ENCODE results near the gene LSP1.

LSP1 gene

DNA sequence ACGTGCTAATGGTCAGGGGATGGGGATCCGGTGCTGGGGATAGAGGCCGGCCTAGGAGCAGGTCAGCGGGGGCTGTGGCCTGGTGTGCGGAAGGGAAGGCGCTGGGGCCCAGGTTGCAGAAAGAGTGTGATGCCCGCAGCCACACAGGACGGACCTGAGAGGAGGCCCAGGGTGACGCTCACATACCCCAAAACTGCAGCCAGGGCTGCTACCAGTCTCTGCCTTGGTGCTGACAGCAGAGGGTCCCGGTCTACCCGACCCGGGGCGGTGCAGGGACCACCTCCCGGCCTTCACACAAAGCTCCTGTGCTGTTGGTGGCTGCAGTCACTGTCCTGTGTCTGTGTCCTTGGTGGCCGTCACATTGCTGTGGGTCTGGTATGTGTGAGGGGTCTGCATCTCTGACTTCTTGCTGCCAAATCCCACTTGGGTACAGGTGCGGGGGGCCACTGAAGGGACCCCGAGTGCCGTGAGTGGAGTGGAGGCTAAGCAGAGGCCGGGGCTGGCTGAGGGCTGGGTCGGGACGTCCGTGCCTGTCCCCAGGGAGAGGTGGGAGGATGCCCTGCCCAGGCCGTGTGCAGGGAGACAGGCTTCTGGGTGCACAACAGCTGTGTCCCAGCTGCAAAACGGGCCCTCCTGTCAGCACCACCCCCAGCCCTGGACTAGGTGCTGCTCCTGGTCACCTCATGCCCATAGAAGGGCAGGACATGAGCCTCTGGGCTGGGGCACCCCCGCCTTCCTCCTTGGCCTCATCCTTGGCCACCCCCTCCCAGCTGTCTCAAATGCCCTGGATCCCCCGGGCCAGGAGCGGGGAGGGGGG is 1.5 kb downstream of the LSP1 start:
- Histone ChIP-seq H3K4me1 (ENCODE audit: control insufficient read depth, insufficient read depth, low read length) (no peaks in the 10 kb centered on the region), H3K27ac (ENCODE audit: low read depth, low read length) (no peak overlapping the region), H3K4me3 (ENCODE audit: low read depth, low read length) (no peak overlapping the region), H3K27me3 (ENCODE audit: control insufficient read depth, insufficient read depth, low read length) (no peaks in the 10 kb centered on the region), H3K36me3 (ENCODE audit: control insufficient read depth, insufficient read depth, low read length) (no peaks in the 10 kb centered on the region), H3K9ac (ENCODE audit: low read depth, low read length) (no peak overlapping the region), H3K9me3 (ENCODE audit: control insufficient read depth, insufficient read depth, low read length) (no peaks in the 10 kb centered on the region)

DNA sequence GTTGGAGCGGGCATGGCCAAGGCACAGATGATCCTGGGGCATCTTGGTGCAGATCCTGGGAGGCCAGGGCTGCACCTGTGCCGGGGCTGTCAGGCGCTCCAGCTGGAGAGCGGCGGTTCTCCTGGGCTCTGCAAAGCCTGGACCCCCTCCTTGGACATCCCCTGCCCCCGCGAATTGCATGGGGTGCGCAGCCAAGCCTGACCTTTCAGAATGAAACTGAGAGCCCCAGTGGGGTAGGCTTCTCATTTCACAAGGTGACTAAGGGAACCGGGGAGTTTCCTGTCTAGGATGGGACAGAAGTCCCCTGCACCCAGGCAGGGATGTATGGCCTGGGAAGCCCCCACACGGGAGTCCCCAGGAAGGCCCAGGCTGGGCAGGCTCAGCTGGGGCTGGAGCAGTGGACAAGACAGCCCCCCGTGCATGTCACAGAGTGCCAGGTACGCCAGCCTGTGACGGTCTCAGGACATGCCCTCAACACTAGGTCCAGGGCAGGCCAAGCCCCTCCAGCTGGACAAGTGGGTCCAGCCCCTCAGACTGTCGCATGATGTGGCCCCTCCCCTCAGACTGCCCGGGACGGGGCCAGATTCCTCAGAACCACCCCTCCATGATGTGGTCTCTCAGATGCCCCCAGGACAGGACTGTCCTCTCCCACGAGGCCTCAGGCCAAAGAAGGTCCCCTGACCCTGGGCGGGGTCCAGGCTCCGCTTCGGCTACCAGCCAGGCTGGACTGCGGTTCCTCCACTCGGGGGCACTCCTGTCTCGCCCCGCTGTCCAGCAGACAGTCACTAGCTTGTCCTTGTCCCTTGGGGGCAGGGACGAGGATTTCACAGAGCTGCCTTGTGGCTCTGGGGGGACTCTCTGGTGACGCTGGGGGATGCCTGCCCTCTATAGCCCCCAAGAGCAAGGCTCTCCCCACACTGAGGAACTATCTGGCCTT is 2.3 kb downstream of the LSP1 start:
- Histone ChIP-seq H3K4me3 (ENCODE audit: low read depth, low read length) (no peak overlapping the region), H3K4me1 (ENCODE audit: control insufficient read depth, insufficient read depth, low read length) (no peaks in the 10 kb centered on the region), H3K9me3 (ENCODE audit: control insufficient read depth, insufficient read depth, low read length) (no peaks in the 10 kb centered on the region), H3K9ac (ENCODE audit: low read depth, low read length) (no peak overlapping the region), H3K36me3 (ENCODE audit: control insufficient read depth, insufficient read depth, low read length) (no peaks in the 10 kb centered on the region), H3K27ac (ENCODE audit: low read depth, low read length) (no peak overlapping the region), H3K27me3 (ENCODE audit: control insufficient read depth, insufficient read depth, low read length) (no peaks in the 10 kb centered on the region)

DNA sequence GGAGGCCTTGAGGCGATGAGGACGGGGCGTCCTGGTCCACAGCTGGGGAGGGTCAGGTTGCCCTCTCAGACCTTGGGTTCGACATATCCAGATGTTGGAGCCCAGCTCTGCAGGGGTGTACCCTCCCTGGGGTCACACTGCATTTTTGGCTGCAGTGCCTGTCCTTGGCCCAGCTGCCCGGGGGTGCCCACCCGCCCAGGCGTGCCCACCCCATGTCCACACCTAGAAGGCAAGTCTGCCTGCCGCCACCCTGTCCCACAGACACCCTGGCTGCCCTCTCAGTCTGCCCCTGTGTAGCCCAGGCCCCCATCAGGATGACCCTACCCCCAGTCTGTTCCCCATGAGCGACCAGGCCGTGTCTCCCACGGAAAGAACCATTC is 3.0 kb downstream of the LSP1 start:
- H3K4me3 ChIP-seq (ENCODE audit: low read depth, low read length): no peak overlapping the region
- no peaks in the 10 kb centered on the region for H3K27me3 ChIP-seq (ENCODE audit: control insufficient read depth, insufficient read depth, low read length)
- no peaks in the 10 kb centered on the region for H3K9me3 ChIP-seq (ENCODE audit: control insufficient read depth, insufficient read depth, low read length)
- H3K27ac ChIP-seq (ENCODE audit: low read depth, low read length): no peak overlapping the region
- H3K4me1 ChIP-seq (ENCODE audit: control insufficient read depth, insufficient read depth, low read length): no peaks in the 10 kb centered on the region
- no peak overlapping the region for H3K9ac ChIP-seq (ENCODE audit: low read depth, low read length)
- H3K36me3 ChIP-seq (ENCODE audit: control insufficient read depth, insufficient read depth, low read length): no peaks in the 10 kb centered on the region

DNA sequence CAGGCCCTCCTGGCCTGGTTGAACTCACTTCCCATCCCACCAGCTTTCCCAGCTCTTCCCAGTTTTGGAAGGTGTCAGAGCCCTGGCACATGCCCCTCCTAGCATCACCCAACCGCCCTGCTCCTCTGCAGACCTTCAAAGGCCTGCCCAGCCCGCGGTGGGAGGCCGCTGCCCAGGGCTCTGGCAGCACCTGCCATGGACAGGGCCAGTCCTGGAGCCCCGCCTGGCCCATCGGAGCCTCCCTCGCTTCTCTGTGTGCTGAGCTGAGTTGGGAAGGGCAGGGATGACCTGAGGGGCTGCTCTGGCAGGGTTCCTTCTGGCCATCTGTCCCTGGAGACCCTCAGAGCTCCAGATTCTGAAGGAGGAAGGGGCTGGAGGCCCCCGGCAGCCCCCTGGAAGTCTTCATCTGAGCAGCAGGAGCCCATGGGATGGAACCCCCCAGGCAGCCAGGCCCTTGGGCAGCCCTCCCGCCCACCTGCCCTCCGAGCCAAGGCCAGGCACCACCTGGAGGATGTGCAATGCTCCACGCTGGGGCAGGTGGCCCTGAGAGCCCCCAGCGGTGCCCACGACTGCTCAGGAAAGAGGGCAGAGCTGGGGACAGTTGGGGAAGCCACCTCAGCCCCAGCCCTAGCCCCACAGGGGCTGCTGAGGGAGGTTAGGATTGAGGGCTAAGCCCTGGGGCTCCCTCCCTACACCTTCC is 3.6 kb downstream of the LSP1 start:
- Histone ChIP-seq H3K36me3 (ENCODE audit: control insufficient read depth, insufficient read depth, low read length) (no peaks in the 10 kb centered on the region), H3K4me1 (ENCODE audit: control insufficient read depth, insufficient read depth, low read length) (no peaks in the 10 kb centered on the region), H3K27ac (ENCODE audit: low read depth, low read length) (no peak overlapping the region), H3K4me3 (ENCODE audit: low read depth, low read length) (no peak overlapping the region), H3K9ac (ENCODE audit: low read depth, low read length) (no peak overlapping the region), H3K9me3 (ENCODE audit: control insufficient read depth, insufficient read depth, low read length) (no peaks in the 10 kb centered on the region), H3K27me3 (ENCODE audit: control insufficient read depth, insufficient read depth, low read length) (no peaks in the 10 kb centered on the region)

DNA sequence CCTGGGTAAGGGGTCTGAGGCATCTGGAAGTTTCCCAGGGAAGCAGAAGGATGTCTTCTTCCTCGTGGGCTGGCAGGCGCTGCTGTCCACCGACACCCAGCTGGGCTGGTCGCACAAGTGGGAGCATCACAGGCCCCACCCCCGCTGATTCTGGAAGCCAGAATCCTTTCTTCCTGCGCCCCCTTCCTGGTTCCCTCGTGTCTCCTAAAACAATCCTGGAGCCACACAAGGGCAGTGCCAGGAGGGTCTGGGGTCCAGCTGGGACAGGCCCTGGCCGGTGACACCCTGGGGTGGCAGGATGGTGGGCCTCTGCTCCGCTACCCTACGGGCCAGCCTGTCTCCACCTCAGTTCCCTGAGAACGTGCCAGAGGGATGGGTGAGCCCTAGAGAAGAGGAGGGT is 4.2 kb downstream of the LSP1 start:
- H3K27me3 ChIP-seq (ENCODE audit: control insufficient read depth, insufficient read depth, low read length): no peaks in the 10 kb centered on the region
- no peaks in the 10 kb centered on the region for H3K36me3 ChIP-seq (ENCODE audit: control insufficient read depth, insufficient read depth, low read length)
- no peaks in the 10 kb centered on the region for H3K9me3 ChIP-seq (ENCODE audit: control insufficient read depth, insufficient read depth, low read length)
- H3K27ac ChIP-seq (ENCODE audit: low read depth, low read length): no peak overlapping the region
- no peak overlapping the region for H3K9ac ChIP-seq (ENCODE audit: low read depth, low read length)
- H3K4me1 ChIP-seq (ENCODE audit: control insufficient read depth, insufficient read depth, low read length): no peaks in the 10 kb centered on the region
- H3K4me3 ChIP-seq (ENCODE audit: low read depth, low read length): no peak overlapping the region

DNA sequence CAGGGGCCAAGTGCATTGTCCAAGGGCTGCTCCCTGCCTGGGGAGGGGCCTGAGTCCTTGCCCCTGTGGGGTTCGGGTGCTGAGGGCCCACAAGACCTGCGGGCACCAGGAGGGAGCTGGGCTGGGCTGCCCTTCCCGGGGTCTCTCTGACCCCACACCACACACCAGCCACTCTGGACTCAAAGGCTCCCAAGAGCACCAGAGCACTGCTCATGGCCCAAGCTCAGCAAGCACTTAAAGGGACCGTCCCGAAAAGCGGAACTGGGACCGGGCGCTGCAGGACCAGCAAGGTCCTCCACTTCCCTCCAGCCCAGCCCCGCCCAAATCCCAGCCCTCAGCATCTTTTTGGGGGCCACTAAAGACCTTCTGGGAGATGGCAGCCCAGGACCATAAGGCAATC is 5.3 kb downstream of the LSP1 start:
- no peak overlapping the region for H3K9ac ChIP-seq (ENCODE audit: low read depth, low read length)
- H3K36me3 ChIP-seq (ENCODE audit: control insufficient read depth, insufficient read depth, low read length): no peaks in the 10 kb centered on the region
- H3K4me1 ChIP-seq (ENCODE audit: control insufficient read depth, insufficient read depth, low read length): no peaks in the 10 kb centered on the region
- no peak overlapping the region for H3K4me3 ChIP-seq (ENCODE audit: low read depth, low read length)
- H3K27me3 ChIP-seq (ENCODE audit: control insufficient read depth, insufficient read depth, low read length): peaks cover 3% of the 10 kb centered on the region; the same call in 1 of the 2 replicates
- H3K9me3 ChIP-seq (ENCODE audit: control insufficient read depth, insufficient read depth, low read length): no peaks in the 10 kb centered on the region
- no peak overlapping the region for H3K27ac ChIP-seq (ENCODE audit: low read depth, low read length)

DNA sequence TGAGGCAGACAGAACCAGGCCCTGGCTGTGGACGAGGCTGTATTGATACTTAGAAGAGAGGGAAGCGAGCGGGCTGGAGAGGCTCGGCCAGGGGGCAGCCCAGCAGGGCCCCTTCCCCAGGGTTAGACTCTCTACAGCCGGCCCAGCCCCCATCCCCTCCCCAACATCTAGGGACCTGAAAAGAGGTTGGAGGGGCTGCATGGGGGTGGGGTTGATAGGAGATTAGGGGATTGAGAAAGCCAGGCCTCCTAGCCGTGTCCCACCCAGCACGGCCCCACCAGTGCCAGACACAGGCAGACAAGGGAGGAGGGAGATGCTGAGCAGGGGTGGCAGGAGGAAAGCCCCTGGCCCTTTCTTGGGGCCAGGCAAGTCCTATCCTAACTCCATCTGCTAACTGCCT is 5.7 kb downstream of the LSP1 start:
- Histone ChIP-seq H3K9me3 (ENCODE audit: control insufficient read depth, insufficient read depth, low read length) (no peaks in the 10 kb centered on the region), H3K36me3 (ENCODE audit: control insufficient read depth, insufficient read depth, low read length) (no peaks in the 10 kb centered on the region), H3K4me3 (ENCODE audit: low read depth, low read length) (no peak overlapping the region), H3K27ac (ENCODE audit: low read depth, low read length) (no peak overlapping the region), H3K4me1 (ENCODE audit: control insufficient read depth, insufficient read depth, low read length) (no peaks in the 10 kb centered on the region; the same call in 1 of the 2 replicates), H3K27me3 (ENCODE audit: control insufficient read depth, insufficient read depth, low read length) (peaks cover 3% of the 10 kb centered on the region; the same call in 1 of the 2 replicates), H3K9ac (ENCODE audit: low read depth, low read length) (no peak overlapping the region)

DNA sequence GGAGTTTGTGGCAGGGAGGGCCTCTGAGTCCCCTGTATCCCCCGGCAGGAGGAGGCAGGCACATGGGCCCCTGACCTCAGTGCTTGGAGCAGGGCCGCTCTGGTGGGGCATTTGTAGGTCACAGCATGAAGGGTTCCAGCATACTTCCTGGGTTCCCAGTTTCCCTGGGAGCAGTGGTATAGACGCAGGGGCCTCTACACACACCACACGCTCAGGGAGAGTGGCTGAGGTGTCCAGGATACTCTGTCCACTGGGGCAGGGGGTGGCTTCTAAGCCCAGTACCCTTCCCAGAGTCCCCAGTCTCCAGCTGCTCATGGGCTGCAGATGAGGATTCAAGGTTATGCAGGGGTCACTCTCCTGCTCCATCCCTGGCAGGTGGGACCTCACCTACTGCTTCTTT is 6.1 kb downstream of the LSP1 start:
- no peak overlapping the region for H3K4me3 ChIP-seq (ENCODE audit: low read depth, low read length)
- H3K9ac ChIP-seq (ENCODE audit: low read depth, low read length): no peak overlapping the region
- H3K27ac ChIP-seq (ENCODE audit: low read depth, low read length): no peak overlapping the region
- H3K9me3 ChIP-seq (ENCODE audit: control insufficient read depth, insufficient read depth, low read length): no peaks in the 10 kb centered on the region
- H3K27me3 ChIP-seq (ENCODE audit: control insufficient read depth, insufficient read depth, low read length): peaks cover 3% of the 10 kb centered on the region; the same call in 1 of the 2 replicates
- H3K36me3 ChIP-seq (ENCODE audit: control insufficient read depth, insufficient read depth, low read length): no peaks in the 10 kb centered on the region
- H3K4me1 ChIP-seq (ENCODE audit: control insufficient read depth, insufficient read depth, low read length): no peaks in the 10 kb centered on the region; the same call in 1 of the 2 replicates

DNA sequence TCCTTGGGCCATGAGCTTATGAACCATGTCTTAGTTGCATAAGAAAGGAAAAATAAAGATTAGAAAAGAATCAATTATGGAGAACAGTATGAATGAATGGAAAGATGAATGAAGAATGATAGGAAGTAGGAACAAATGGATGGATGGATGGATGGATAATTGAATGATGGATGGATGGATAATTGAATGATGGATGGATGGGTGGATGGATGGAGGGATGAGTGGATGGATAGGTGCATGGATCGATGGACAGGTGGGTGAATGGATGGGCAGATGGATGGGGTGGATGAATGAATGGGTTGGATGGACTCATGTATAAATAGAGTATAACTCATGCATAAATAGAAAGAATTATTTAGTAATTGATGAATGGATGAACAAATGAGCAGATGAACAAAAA is 7.2 kb downstream of the LSP1 start:
- H3K4me3 ChIP-seq (ENCODE audit: low read depth, low read length): no peak overlapping the region
- no peaks in the 10 kb centered on the region for H3K36me3 ChIP-seq (ENCODE audit: control insufficient read depth, insufficient read depth, low read length)
- peaks cover 3% of the 10 kb centered on the region; the same call in 1 of the 2 replicates for H3K27me3 ChIP-seq (ENCODE audit: control insufficient read depth, insufficient read depth, low read length)
- no peak overlapping the region for H3K27ac ChIP-seq (ENCODE audit: low read depth, low read length)
- H3K9me3 ChIP-seq (ENCODE audit: control insufficient read depth, insufficient read depth, low read length): no peaks in the 10 kb centered on the region
- H3K9ac ChIP-seq (ENCODE audit: low read depth, low read length): no peak overlapping the region
- H3K4me1 ChIP-seq (ENCODE audit: control insufficient read depth, insufficient read depth, low read length): no peaks in the 10 kb centered on the region; the same call in 1 of the 2 replicates

DNA sequence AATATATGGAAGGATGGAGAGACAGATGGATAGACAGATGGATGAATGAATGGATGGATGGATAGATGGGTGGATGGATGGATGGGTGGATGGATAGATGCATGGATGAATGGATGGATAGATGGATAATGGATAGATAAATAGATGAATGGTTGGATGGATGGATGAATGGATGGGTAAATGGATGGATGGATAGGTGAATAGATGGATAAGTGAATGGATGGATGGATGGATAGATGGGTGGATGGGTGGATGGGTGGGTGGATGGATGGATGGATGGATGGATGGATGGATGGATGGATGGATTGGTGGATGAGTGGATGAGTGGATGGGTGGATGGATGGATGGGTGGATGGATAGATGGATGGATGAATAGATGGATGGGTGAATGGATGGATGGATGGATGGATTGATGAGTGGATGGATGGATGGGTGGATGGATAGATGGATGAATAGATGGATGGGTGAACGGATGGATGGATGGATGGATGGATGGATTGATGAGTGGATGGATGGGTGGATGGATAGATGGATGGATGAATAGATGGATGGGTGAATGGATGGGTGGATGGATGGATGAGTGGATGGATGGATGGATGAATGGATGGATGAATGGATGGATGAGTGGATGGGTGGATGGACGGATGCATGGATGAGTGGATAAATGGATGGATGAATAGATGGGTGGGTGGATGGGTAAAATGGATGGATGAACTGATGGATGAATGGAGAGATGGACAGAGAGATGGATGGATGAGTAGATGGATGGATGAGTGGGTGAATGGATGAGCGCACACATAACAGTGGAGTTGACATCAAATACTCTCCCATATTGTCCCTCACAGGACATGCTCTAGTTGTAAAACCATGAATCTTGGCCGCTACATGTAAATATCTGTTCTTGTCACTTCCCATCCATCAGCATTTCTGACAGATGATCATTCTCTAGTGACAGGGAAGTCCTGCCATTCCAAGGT is 8.8 kb downstream of the LSP1 start:
- H3K9me3 ChIP-seq (ENCODE audit: control insufficient read depth, insufficient read depth, low read length): no peaks in the 10 kb centered on the region
- H3K9ac ChIP-seq (ENCODE audit: low read depth, low read length): no peak overlapping the region
- H3K27ac ChIP-seq (ENCODE audit: low read depth, low read length): no peak overlapping the region
- H3K4me3 ChIP-seq (ENCODE audit: low read depth, low read length): no peak overlapping the region
- H3K27me3 ChIP-seq (ENCODE audit: control insufficient read depth, insufficient read depth, low read length): peaks cover 3% of the 10 kb centered on the region; the same call in 1 of the 2 replicates
- H3K36me3 ChIP-seq (ENCODE audit: control insufficient read depth, insufficient read depth, low read length): no peaks in the 10 kb centered on the region
- no peaks in the 10 kb centered on the region; the same call in 1 of the 2 replicates for H3K4me1 ChIP-seq (ENCODE audit: control insufficient read depth, insufficient read depth, low read length)
